SH-SY5Y (cell line): ENCODE measurements around the gene RAD9A.

ENCODE experiments used
- GATA2 ChIP-seq: IDR thresholded peaks from 2 replicates; pipeline ENCODE4 v1.6.1; 2011; ENCODE audit warnings: mild to moderate bottlenecking, low read depth, low read length
- GATA3 ChIP-seq: IDR thresholded peaks from 2 replicates; pipeline ENCODE4 v1.6.1; 2011; ENCODE audit warnings: low read depth, mild to moderate bottlenecking, low read length, moderate library complexity

RAD9A gene

DNA sequence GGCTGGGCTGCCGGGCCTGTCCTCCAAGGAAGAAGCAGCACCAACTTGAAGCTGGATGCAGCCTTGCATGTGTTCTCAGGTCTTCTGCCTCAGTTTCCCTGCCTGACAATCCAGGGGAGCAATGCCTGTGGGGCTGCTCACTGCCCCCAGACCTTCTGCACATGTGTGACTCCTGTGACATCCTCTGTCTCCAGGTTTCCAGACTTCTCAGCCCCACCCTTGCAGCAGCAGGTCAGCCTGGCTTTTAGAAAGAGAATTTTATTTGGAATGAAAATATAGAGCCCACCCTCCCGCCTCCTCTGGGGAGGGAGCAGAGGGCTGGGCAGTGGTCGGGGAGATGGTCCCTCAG, 46.0 kb downstream of the RAD9A start:
- TF ChIP-seq GATA2 (no peak), GATA3 (no peak)

DNA sequence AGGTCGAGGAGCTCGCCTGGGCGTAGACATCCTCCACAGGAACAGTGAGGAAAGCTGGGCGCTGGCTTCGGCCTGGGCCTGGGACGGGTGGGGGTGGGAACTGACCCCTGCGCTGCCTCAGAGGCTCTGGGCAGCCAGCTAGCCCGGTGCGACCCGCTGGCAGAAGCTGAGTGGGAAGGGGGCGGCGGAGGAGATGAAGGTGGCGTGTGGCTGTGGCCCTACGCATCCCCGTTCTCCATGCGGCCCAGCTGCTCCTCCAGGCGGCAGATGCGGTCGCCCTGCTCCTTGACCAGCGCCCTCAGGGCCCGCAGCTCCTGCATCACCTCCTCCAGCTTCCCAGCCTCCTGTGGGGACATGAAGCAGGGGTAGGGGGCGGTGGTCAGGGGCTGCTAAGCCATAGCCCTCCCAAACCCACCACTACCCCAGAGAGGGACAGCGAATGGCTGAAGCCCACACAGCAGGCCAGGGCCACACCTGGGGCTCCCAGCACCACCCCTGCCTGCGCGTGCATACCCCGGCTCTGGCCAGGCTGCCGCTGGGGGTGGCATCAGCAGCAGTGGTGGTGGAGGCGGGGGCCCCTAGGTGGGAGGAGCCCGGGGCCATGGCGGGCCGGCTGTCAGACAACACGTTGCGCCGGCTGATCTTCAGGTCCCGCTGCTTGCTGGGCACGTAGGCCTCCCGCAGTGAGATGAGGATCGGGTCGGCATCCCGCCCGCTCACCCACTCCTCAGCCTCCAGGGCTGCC, 46.5 kb downstream of the RAD9A start:
- no peak for TF ChIP-seq GATA3
- TF ChIP-seq GATA2: no peak

DNA sequence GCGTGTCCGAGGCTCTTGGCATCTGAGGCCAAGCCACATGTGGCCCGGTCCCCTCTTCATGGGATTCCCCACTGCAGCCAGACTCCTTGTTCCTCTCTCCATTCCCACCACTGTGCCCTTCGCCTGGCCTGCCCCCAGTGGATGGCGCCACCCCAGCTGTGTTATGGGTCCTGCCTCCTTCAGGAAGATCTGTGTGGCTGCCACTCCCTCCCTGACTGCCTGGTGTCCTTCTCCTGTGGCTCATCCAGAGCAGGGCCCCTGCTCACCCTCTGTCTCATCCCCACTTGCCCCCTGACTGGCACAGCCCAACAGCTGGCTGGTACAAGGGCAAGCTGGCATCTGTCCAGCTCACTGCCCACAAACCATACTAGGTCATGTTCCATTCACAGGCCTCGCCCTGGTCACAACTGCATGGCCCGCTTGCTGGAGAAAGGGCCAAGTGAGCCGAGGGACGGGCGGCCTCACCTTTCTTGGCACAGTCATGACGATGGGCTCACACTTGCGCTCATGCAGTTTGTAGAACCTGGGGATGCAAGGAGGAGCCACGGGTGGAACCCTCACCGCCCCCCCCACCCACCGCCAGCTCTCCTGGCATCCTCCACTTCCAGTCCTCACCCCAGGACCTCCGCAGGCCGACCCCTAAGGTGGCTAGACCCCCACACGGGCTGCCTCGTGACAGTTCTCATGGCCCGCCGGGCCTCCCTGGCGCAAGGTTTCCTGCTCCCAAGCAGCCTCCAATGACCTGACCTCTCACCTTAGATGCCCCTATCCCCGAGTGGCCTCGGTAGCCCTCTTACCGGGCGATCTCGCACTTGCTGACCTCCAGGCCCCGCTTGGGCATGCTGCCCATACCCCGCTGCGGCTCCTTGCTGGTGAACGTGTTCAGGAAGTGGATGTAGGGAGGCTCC, 47.8 kb downstream of the RAD9A start:
- no peak for TF ChIP-seq GATA3

DNA sequence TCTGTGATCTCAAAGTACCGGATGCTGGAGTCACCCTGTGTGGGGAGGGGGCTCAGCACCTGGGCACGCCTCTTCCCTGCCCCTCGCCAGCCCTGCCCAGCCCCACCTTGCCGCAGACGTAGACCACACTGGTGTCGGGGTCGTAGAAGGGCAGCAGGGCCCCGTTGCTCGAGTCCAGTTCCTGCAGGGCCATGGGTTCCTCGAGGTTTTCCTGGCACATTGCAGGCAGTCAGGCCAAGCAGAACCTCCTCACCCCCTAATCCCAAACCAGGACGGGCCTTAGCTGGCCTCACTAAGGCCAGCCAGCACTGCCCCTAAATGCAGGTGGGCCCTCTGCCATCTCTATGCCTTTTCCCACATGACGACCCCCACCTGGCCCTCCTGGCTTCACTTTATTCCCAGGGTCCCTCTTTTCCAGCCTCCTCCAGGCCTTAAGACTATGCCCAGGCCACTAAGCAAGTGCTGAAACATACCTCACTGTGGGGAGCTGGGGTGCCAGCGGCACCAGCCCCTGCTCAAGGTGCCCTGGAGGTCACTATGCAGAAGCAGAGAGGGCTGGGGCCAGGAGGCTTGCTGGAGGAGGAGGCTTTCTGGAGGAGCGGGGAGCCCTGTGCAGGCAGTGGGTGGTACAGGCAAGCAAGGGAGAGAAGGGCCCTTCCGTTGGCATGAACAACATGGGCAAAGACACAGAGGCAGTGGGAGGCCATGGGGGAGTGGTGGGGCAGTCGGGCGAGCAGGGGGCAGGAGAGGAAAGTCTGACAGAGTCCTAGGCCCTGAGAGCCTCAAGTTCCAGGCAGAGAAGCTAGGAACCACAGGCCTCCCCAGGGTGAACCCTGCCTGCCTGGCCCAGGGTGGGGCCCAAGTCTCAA, 48.7 kb downstream of the RAD9A start:
- TF ChIP-seq GATA2 (no peak), GATA3 (no peak)

DNA sequence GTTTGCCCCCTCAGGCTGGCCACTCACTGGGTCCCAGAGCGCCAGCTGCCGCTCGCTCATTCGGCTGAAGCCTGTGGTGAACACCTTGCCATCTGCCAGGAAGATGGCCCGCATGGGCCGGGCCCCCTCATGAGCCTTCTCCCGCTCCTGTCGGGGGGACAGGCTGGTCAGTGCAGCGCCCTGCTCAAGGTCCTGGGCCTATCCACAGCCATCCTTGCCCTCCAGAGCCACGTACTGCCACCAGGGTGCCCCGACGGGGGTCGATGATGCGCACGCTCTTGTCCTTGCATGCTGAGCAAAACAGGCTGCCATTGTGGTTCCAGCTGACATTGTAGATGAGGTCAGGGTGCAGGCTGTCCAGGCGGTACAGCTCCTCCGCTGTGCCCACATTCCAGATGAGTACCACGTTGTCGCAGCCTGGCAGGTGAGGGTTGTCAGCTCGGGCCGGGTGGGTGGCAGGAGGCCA, 49.3 kb downstream of the RAD9A start:
- TF ChIP-seq GATA3 (no peak), GATA2 (no peak)

DNA sequence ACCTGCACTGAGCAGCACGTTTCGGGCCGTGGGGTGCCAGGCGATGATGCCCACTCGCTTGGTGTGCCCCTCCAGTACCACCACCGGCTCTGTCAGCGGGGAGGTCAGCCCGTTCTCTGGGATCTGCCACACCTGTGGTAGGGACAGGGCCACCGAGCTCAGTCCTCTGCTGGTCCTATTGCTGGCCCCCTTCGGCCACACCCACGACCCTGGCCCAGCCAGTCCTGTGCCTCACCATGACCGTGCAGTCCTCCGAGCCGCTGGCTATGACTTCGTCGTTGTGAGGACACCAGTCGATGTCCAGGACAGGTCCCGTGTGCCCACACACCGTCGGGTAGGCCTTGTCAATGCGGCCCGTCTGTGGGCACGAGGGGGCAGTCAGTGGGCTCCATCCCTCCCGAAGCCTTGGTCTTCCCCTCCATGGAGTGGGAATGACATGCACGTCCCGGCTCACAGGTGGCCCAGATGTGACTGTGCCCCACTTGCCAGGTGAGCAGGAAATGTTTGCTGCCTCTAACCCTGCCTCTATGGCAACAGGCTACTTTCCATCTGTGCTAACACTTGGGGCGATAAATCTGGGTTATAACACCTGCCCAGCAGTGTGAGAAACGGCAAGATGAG, 50.1 kb downstream of the RAD9A start:
- TF ChIP-seq GATA2: no peak
- TF ChIP-seq GATA3: no peak

DNA sequence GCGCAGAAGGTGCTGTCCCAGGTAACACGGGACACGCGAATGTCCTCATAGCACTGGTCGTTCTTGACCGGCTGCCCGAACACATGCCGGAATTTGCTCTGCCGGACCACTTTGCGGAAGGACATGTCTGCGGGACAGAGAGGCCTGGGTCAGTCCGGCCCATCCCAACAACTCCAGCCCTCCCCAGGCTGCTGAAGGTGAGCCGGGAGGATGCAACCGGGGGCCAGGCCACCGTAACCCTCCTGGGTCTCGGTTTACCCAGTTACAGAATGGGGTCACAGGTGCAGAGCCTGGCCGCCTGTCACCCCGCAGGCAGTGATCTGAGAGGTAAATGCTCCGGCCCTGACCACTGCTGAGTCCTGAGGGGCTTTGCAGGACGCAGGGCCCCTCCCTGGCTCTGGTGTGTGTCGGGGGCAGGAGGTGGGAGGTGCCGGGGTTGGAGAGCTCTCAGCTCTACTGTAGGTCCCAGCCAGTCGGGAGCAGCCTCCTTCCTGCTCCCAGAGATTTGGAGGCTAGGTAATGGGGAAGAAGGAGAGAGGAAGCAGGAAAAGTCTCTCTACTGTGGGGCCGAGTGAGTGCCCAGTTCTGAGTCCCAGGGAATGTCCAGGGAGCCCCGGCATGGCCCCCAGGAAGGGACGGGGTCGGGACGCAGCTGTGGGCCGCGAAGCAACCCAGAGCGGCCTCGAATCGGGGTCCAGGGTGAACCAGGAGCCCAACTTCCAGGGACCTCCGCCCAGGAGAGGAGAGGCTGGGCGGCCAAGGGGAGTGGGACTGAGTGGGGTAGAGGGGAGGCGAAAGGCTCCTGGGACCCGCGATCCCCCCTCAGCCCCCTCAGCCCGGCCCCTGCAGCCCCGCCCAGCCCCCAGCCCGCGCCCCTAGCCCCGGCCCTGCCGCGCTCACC, 51.0 kb downstream of the RAD9A start:
- TF ChIP-seq GATA3 (no peak), GATA2 (no peak)

DNA sequence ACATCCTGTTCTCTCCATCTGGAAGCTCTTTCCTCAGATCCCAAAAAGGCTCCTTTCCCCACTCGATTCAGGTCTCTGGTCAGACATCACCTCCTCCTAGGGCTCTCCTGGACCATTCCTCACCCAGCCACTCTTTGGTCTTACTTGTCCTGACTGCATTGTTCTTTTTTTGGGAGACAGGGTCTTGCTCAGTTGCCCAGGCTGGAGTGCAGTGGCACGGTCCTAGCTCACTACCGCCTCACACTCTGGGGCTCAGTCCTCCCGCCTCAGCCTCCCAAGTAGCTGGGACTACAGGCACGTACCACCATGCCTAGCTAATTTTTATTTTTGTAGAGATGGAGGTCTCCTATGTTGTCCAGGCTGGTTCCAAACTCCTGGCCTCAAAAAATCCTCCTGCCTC, 53.7 kb downstream of the RAD9A start:
- TF ChIP-seq GATA2 (no peak), GATA3 (no peak)
